ENCODE measurements around the gene CAVIN3. TPM values are rescaled to one million over a fixed set of nuclear protein-coding genes. Genes with fewer than 3 reads are reported as not detected.
A peak's percentile ranks its signal among the peaks of the same experiment; 100 is the strongest.
"Not testable (repeated sequence)": the region's sequence is repeated elsewhere in the genome, so short reads cannot be mapped to it uniquely, and the experiment has no call there.

CAVIN3 gene
- polyA plus RNA-seq, 4 donors: 13.3 to 25.4 (median 18.4) TPM

DNA sequence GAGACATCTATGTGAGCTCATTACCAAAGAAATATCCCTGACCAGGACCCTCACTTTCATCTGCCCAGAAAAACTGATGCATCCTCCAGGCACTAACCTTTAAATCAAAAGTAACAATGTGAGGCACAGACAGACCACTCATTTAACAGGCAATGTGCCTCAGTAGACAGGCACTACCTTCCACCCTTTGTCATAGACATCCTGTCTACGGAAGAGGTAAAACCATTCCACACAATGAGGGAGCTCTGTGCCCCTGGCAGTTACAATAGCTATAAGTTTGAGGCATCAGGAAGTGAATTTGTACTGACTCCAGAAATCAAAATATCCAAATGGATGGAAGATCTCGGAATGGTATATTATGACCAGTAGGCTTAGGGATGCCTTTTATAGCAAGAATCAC lies 6.7 kb upstream of the CAVIN3 start:
- no peak for DNase-seq (ENCODE audit: low read depth in 4 of 4, low spot score in 2 of 4)

DNA sequence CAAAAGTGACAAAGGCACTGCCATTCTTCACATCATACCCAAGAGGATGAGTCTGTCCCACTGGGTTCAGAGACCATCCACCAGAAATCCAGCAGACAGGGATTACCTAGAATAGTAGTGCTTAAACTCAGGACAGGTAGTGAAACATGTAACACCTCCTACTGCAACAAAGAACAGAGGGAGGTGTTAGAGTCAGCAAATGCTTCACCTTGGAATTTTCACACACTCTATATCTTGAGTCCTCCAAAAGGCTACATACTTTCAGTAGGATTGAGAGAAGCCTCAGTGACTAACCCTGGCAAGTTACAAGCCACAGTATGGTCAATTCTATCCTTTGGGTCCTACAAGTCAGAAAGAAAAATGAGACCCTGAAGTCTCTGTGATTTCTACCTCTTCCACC lies 6.0 kb upstream of the CAVIN3 start:
- DNase-seq (ENCODE audit: low read depth in 4 of 4, low spot score in 2 of 4): no peak

DNA sequence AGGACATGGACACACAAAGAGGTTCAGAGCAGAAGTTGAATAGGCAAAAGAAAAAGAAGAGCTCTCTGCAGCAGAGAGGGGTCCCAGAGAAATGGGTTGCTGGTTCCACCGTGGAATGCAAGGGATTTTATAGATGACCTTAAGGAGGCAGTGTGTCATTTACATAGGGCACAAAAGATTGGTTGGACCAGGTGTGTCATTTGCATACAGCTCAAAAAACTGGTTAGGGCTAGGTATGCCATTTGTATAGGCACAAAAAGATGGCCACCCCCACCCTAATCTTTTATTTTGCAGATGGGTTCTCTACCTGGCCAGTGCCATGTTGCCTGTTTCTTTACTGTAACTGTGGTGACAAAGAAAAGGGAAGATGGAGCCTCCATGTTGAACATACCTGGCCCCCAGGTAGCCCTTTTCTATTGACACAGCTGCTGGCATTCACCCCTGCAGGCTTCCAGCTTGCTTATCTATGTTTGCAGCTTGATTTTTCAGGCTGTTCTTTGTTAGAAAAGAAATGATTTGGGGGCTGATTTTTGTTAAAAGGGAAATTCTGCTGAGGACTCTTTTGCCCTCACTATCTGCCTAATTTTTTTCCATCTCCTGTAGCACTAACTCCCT lies 3.1 kb upstream of the CAVIN3 start:
- DNase-seq (ENCODE audit: low read depth in 4 of 4, low spot score in 2 of 4): no peak

DNA sequence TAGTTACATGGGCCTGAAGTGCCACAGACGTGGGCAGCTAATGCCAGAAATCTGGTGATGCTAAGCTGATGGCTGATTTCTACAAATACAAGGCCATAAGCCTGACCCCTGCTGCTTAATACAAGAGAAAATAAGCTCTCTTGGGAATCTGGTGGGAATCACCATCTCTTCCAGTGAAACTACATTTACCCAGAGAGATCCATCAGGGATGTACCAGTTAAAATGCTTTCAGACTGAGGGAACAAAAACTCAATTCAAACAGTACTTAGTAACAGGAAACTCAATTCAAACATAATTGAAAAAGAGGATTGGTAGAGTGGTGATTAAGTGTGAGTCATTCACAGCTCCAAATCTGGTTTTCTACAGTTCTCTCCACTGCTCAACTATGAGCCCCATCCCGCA lies 1.7 kb upstream of the CAVIN3 start:
- DNase-seq (ENCODE audit: low read depth in 4 of 4, low spot score in 2 of 4): no peak

DNA sequence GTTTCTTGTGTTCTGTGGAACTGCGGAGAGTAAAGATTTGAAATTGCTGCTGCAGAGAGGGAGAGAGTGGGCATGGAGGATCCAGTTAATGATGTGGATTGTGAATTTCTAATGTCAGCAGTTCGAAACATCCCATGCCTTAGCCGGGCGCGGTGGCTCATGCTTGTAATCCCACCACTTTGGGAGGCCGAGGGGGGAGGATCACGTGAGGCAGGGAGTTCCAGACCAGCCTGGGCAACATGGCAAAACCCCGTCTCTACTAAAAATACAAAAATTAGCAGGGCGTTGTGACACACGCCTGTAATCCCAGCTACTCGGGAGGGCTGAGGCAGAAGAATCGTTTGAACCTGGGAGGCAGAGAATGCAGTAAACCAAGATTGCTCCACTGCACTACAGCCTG lies 1.1 kb upstream of the CAVIN3 start:
- DNase-seq (ENCODE audit: low read depth in 4 of 4, low spot score in 2 of 4): no peak

DNA sequence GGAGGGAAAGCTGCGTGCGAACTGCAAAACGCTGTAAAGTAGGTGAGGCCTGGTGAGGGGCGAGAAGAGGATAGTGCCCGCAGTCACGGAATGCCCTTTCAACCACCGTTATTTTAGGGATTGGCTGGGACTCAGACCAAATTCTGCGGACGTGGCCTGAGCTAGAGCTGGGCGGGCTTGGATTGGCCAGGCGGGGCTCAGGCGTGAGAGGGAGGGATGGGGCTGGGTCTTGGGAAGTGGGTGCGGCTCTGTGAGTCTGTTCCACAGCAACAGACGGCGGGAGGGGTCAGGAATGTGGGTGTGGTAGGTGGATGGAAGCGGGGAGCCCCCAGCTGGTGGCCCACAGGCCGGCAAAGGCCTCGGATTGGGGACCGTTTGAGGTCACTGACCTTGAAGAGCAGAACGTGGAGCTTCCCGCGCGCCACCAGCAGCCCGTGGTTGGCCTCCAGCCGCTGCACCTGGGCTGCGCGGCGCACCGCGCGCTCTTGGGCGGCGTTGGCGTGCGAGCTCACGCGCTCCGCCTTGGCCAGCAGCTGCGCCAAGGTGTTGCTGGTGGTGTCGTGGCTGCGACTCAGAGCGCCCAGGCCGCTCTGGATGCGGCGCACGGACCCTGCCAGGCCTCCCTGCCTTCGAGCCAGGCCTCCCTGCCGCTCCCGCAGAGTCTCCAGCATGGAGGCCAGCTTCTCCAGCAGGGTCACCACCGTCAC lies 444 bp downstream of the CAVIN3 start:
- peak; percentile 47 to 71 (median 66) for DNase-seq (ENCODE audit: low read depth in 4 of 4, low spot score in 2 of 4)

DNA sequence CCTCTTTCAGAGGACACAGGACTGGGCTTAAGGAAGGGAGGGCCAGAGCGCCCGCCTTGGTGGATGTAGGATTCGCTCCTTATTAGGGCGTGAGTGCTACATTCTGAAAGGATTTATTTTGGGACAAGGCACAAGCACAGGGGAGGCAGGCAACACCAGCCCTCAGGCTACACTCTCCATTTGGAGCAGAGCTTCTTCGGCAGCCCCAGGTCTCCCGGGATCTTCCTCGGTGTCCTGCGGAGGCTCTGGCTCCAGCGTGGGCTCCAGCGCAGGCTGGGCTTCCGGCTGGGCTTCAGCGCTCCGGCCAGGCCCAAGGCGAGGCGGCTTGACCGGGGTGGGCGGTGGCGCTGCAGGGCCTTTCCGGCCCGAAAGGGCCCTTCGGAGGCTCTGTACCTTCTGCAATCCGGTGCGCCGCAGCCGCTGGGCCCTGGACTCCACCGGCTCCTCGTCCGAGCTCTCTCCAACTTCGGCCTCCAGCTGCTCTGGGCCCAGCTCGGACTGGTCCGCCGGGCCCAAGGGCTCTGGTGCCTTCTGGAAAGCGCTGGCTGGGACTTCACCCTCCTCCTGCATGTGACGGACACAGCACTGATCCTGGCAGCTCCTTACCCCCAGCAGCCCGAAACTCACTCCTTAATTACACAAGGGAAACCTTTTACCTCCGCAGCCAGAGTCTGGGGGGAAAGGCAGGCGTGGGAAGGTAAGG lies 1.1 kb downstream of the CAVIN3 start:
- DNase-seq (ENCODE audit: low read depth in 4 of 4, low spot score in 2 of 4): peak in 3 of 4 donors; percentile 21 to 27 (median 24)

DNA sequence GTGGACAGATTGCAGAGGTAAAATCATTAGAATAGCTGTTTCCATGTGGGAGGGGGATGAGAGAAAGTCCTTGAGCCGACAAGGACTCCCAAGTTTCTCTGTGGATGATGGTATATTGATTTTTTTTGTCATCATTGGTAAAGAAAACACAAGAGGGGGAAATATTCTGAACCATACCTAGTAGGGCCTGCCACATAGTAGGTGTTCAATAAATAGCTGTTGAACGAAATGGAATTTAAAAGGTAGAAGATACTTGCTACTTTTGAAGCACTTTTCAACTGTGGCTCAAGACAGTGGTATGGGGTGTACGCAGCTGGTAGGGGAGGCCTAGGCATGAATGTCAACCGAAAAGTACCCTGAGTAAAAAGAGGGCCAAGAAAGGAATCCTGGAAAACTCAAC lies 2.1 kb downstream of the CAVIN3 start:
- no peak for DNase-seq (ENCODE audit: low read depth in 4 of 4, low spot score in 2 of 4)

DNA sequence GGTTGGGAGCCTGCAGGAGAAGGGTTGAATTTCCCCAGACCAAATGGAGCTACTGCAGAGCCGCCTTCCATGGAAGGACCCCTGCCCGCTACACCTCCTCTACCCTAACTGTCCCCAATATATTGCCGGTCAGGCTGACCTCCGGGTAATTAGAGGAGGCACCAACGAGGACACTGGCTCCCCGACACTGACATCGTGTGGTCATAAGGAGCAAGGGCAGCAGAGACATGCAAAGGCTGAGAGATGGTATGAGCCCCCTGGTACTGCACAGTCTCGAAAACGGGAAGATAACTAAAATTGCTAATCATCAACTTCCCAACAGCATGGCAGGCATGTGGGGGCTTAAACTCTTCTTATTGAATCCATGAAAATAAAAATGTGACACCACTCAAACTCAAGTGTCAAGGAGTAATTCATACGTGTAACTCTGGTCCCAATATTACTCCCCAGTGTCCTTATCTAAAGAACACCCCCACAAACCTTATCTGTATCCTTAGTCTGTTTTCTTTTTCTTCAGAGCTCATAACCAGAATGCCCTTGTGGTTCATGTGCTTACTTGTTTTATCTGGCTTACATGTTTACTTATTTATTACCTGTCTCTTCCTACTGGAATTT lies 4.4 kb downstream of the CAVIN3 start:
- DNase-seq (ENCODE audit: low read depth in 4 of 4, low spot score in 2 of 4): peak in 2 of 4 donors; percentile 24 to 32

DNA sequence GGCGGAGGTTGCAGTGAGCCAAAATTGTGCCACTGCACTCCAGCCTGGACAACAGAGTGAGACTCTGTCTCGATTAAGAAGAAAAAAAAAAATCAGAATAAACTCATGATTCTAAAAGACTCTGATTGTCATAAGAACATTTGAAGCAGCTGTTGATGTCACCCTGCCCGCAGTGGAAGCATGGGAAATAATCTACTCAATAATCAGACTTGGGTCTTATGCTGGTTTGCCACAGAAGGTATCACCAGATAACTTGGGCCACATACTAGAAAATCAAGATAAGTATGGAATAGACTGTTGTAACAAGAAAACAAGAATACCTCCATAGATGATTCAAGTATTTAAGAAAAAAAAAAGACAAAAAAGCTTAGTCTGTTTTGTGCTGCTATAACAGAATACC lies 8.2 kb downstream of the CAVIN3 start:
- DNase-seq (ENCODE audit: low read depth in 4 of 4, low spot score in 2 of 4): no peak

DNA sequence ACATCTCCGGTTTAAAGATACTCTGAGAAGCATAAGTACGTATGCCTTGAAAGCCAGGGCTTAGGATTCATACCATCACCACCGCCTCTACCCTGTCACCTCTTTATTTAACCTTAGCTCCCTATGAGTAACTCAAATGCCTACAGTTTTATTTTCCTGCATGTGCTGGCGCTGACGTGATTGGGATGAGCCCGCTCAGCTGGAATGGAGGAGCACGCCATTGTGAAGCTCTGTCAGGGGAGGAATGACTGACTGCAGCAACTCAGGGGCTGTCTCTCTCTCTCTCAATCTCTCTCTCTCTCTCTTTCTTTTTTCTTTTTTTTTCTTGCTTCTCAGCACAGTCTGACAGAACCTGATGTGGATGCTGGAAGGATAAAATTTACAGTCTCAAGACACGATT lies 12.4 kb downstream of the CAVIN3 start:
- DNase-seq (ENCODE audit: low read depth in 4 of 4, low spot score in 2 of 4): no peak

DNA sequence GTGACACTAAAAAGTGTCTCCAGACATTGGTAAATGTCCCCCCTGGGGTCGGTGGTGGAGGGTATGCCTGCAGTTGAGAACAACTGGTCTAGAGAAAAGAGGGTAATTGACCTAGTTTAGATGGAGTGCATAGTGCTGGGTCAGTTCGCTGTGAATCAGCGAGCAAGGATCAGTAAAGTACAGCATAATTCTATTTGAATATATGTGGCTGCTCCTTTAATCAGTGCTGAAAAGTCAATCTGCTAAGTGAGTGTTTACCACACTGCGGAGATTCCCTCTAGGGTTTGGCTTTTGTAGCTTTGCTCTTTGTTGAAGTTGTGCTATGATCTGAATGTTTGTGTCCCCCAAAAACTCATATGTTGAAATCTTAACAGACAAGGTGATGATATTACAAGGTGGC lies 15.0 kb downstream of the CAVIN3 start:
- no peak for DNase-seq (ENCODE audit: low read depth in 4 of 4, low spot score in 2 of 4)

DNA sequence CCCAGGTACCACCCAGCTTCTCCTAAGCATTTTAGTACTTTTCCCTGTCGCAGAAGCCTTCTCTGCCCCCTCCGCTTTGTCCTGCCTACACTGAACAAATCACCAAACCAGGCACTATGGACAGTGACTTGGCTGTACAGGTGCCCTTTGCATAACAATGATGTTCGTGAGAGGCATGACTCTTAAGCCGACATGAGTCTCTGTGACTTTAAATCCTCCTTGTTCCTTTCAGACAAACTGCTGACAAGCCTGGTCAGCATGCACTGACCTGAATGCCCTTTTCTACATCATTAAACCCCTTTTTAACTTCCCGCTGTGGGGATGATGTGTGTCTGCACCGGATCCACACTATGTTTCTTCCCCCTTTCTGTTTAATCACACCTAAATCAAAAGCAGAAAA lies 16.6 kb downstream of the CAVIN3 start:
- DNase-seq (ENCODE audit: low read depth in 4 of 4, low spot score in 2 of 4): no peak

DNA sequence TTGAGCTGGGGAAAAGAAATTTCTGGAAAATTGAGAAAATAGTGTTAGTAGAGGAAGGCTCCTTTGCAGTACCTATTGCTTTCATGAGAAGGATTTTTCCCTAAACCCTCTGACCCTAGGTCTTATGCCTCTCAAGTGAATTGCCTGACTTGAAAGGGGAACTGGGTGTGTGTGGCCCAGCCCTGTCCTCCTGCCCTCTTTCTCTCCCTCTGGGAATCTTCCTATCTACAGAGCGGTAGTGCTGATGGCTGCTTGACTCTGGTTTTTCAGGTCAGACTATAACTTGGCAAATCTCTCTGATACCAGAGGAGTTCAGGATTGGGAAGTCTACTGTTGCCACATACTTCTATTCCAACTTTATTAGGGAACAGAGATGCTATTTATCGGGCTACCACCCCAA lies 19.2 kb downstream of the CAVIN3 start:
- DNase-seq (ENCODE audit: low read depth in 4 of 4, low spot score in 2 of 4): no peak

DNA sequence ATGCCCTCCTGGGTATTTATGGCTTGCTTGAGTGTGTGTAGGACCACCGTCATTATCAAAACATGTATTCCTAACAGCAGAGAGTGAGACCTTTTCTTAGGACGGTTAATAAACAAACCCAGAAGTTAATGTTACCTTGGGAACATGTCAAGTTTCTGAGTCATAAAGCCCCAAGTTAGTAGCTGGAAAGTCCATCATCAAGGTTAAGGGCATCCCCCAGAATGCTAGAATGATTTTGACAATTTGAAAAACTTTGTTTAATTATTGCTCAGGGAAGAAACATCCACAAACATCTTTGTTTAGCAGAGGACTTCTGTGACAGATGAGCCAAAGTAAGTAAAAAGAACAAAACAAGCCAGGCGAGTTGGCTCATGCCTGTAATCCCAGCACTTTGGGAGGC lies 20.0 kb downstream of the CAVIN3 start:
- no peak for DNase-seq (ENCODE audit: low read depth in 4 of 4, low spot score in 2 of 4)

DNA sequence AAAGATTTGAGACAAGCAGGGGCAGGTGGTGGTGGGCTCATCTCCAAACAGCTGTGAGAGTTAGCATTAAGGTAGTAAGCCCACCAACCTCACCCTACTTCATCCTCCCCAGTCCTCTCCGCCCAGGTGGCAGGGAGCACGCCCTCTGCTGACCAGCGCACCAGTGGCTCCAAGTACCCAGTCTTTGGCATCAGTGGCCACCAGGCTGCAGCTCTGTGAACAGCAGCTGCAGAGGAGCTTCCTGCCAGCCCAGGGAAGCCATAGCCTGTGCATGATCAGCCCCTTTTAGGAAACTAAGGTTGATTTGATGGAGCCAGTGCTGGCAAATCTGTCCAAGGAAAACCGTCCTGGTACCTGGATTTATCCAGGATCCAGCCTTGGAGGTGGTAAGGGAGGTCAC lies 21.7 kb downstream of the CAVIN3 start:
- no peak for DNase-seq (ENCODE audit: low read depth in 4 of 4, low spot score in 2 of 4)

DNA sequence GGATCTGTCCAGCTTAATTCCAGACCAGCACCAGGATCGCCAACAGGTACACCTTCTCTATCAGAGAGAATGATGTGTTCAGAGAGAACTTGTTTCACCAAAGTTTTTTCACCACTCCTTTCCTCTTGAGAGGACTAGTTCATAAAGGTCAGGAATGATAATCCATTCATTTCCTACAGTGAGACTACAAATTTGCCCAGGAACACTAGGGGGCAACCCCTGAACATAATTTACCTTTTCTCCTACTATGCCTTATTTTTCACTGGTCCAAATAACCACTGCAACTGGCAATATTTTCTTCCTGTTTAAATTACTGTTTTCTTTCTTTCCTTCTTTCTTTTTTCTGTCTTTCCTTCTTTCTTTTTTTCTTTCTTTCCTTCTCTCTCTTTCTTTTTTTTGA lies 22.5 kb downstream of the CAVIN3 start:
- no peak for DNase-seq (ENCODE audit: low read depth in 4 of 4, low spot score in 2 of 4)

DNA sequence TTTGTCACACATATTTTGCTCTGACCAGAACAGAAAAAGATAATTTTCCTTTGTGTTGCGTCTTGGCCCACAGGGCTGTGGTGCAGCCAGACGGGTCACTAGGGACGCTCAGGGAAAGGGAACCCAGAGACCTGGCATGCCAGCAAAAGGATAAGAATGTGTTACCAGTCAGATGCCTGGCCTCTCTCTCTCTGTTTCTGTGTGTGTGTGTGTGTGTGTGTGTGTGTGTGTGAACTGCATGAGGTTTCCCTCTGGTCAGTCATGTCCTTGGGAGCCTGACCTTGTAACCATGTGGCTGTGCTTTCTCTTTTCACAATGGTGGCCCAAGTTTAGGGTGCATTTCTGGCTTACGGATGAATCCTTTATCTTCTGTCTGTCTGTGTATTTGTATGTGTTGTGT lies 35.3 kb downstream of the CAVIN3 start:
- DNase-seq (ENCODE audit: low read depth in 4 of 4, low spot score in 2 of 4): no peak

DNA sequence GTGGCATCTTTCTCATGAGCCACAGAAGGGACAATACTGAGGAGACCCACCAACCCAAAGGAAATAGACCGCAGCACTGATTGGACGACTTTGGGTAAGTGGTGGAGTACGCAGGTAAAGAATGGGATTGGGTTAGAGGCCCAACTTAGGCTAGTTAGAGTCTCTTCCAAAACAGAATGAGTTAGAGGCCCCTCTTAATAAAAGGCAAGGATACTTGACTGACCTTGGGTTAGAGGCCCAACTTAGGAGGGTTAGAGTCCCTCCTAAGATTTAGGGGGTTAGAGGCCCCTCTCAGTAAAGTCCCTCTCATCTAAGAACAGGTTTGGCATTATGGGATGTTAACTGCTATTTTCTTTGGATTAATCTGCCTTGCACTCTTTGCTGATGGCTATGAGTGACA lies 36.1 kb downstream of the CAVIN3 start:
- DNase-seq (ENCODE audit: low read depth in 4 of 4, low spot score in 2 of 4): no peak

DNA sequence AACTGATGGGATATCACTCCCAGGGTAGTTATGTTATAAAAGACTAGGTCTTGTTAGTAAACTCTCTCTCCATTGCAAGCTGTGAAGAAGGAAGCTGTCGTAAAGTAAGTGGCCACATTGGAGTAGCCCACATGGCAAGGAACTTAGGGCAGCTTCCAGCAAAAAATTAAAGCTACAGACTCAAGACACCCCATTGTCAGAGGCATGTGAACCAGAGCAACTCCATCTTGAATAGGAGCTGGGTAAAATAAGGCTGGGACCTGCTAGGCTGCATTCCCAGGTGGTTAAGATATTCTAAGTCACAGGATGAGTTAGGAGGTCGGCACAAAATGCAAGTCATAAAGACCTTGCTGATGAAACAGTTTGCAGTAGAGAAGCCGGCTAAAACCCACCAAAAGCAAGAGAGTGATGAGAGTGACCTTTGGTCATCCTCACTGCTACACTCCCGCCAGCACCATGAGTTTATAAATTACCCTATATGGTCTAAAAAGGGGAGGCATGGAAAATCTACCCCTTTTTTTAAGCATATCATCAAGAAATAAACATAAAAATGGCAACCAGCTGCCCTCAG lies 36.8 kb downstream of the CAVIN3 start:
- DNase-seq (ENCODE audit: low read depth in 4 of 4, low spot score in 2 of 4): no peak

DNA sequence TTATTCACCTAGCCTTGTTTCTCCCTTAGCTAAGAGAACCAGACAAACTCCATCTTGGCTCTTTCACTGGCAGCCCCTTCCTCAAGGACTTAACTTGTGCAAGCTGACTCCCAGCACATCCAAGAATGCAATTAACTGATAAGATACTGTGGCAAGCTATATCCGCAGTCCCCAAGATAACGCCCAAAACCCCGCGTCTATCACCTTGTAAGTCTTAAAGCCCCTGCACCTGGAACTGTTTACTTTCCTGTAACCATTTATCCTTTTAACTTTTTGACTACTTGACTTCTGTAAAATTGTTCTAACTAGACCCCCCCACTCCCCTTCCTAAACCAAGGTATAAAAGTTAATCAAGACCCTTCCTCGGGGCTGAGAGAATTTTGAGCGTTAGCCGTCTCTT lies 39.5 kb downstream of the CAVIN3 start:
- not testable (repeated sequence) for DNase-seq (ENCODE audit: low read depth in 4 of 4, low spot score in 2 of 4)
